Mesothelial cell of epicardium (in vitro differentiated cells): ENCODE results near the gene RNF130. TPM values are rescaled to one million over a fixed set of nuclear protein-coding genes. Genes with fewer than 3 reads are reported as not detected.

Experiments used
- DNase-seq, 2 experiments: peaks; one replicate each; pipeline ENCODE4 v3.0.0; 2021; ENCODE audit warnings: low spot score in 2 of 2; ENCODE audit not compliant: unreplicated experiment in 2 of 2
- H3K27ac Mint-ChIP-seq: 2 replicates; pipeline ENCODE4 v1.8.0; 2021; ENCODE audit warnings: mixed read lengths
- H3K27me3 Mint-ChIP-seq: 2 replicates; pipeline ENCODE4 v1.8.0; 2021; ENCODE audit warnings: low read depth, mixed read lengths
- H3K36me3 Mint-ChIP-seq: 2 replicates; pipeline ENCODE4 v1.8.0; 2021; ENCODE audit warnings: mixed read lengths
- H3K4me1 Mint-ChIP-seq: 2 replicates; pipeline ENCODE4 v1.8.0; 2021; ENCODE audit warnings: mixed read lengths
- H3K4me3 Mint-ChIP-seq: 2 replicates; pipeline ENCODE4 v1.8.0; 2021; ENCODE audit warnings: mild to moderate bottlenecking, moderate library complexity, mixed read lengths
- H3K9me3 Mint-ChIP-seq: 2 replicates; pipeline ENCODE4 v1.8.0; 2021; ENCODE audit warnings: mixed read lengths
- CTCF ChIP-seq: fragments of 200-600 bp; sonication (generic); IDR thresholded peaks from one replicate; pipeline ENCODE4 v1.5.0; 2021; ENCODE audit warnings: antibody characterized with exemption; ENCODE audit not compliant: unreplicated experiment
- total RNA-seq: library from RNA; stranded (reverse); gene quantifications from 3 replicates; pipeline ENCODE4 v1.2.1, GENCODE V29; 2021

Gene RNF130
- total RNA-seq, 1 donor from 2014 or later = 44.9 TPM

- Mint-ChIP-seq H3K4me3 (no peak overlapping the region), H3K27ac (no peak overlapping the region), H3K27me3 (peaks cover 3% of the 10 kb centered on the region), H3K9me3 (no peaks in the 10 kb centered on the region), H3K36me3 (no peaks in the 10 kb centered on the region), H3K4me1 (peaks cover 11% of the 10 kb centered on the region)
- DNase-seq = no peak
- no peak for TF ChIP-seq CTCF
Observed at GRCh38 chr5:180096616-180097015, 25.1 kb upstream of the RNF130 start.

GRCh38 chr5:180095545-180095944 is 24.0 kb upstream of the RNF130 start:
- TF ChIP-seq CTCF = no peak
- H3K27me3 Mint-ChIP-seq = no peaks in the 10 kb centered on the region

GRCh38 chr5:180093651-180094382 is 22.3 kb upstream of the RNF130 start:
- H3K9me3 Mint-ChIP-seq = no peaks in the 10 kb centered on the region
- DNase-seq = no peak
- no peaks in the 10 kb centered on the region for H3K36me3 Mint-ChIP-seq
- no peak overlapping the region for H3K27ac Mint-ChIP-seq
- H3K27me3 Mint-ChIP-seq = no peaks in the 10 kb centered on the region
- no peak for TF ChIP-seq CTCF
- no peak overlapping the region for H3K4me3 Mint-ChIP-seq
- peaks cover 19% of the 10 kb centered on the region for H3K4me1 Mint-ChIP-seq

More at GRCh38 chr5:180095545-180095944, 24.0 kb upstream of the RNF130 start:
- Mint-ChIP-seq H3K9me3 (no peaks in the 10 kb centered on the region), H3K27ac (peak overlapping the region; percentile 80), H3K36me3 (no peaks in the 10 kb centered on the region), H3K4me3 (no peak overlapping the region), H3K4me1 (peaks cover 16% of the 10 kb centered on the region)
- DNase-seq = no peak

GRCh38 chr5:180093241-180093640 is 21.7 kb upstream of the RNF130 start:
- no peak for TF ChIP-seq CTCF
- no peak overlapping the region for H3K4me3 Mint-ChIP-seq
- H3K27ac Mint-ChIP-seq = no peak overlapping the region
- peaks cover 19% of the 10 kb centered on the region for H3K4me1 Mint-ChIP-seq
- no peaks in the 10 kb centered on the region for H3K36me3 Mint-ChIP-seq
- no peak for DNase-seq
- no peaks in the 10 kb centered on the region for H3K9me3 Mint-ChIP-seq
- H3K27me3 Mint-ChIP-seq = no peaks in the 10 kb centered on the region

GRCh38 chr5:180090769-180091546 is 19.4 kb upstream of the RNF130 start:
- TF ChIP-seq CTCF = peak; percentile 23
- Mint-ChIP-seq H3K27me3 (no peaks in the 10 kb centered on the region), H3K4me1 (peaks cover 21% of the 10 kb centered on the region), H3K36me3 (no peaks in the 10 kb centered on the region), H3K9me3 (no peaks in the 10 kb centered on the region), H3K4me3 (peak overlapping the region; percentile 59), H3K27ac (no peak overlapping the region)
- no peak for DNase-seq
